Ureter (tissue), 1 donor: Measurements from ENCODE around the gene RBL1. TPM values are rescaled to one million over a fixed set of nuclear protein-coding genes. Genes with fewer than 3 reads are reported as not detected.
"Not testable (repeated sequence)": the region's sequence is repeated elsewhere in the genome, so short reads cannot be mapped to it uniquely, and the experiment has no call there.

Experiments used
- DNase-seq: peaks from one replicate; pipeline ENCODE4 v3.0.0-alpha.2; 2020; ENCODE audit warnings: low spot score
- total RNA-seq: library from RNA; stranded (reverse); gene quantifications from one replicate; pipeline ENCODE4 v1.2.4, GENCODE V29; 2023
- donor health status: DM: yes; HTN: yes; CAD: no.

The RBL1 gene
- total RNA-seq, 1 donor from 2014 or later: 8.1 TPM

- no peak for DNase-seq
Measured at GRCh38 chr20:36997121-36997520, 98.7 kb downstream of the RBL1 start.

DNA sequence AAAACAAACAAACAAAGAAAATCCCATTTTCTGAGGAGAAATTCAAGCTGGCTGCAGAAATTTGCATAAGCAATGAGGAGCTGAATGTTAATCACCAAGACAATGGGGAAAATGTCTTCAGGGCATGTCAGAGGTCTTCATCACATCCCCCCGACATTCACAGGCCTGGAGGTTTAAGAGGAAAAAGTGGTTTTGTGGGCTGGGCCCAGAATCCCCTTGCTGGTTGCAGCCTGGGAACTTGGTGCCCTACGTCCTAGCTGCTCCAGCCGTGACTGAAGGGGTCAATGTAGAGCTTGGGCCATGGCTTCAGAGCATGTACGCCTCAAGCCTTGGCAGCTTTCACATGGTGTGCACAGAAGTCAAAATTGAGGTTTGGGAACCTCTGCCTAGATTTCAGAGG is 101.6 kb downstream of the RBL1 start:
- not testable (repeated sequence) for DNase-seq

- DNase-seq: no peak
Measured at GRCh38 chr20:36992802-36993334, 102.9 kb downstream of the RBL1 start.

DNA sequence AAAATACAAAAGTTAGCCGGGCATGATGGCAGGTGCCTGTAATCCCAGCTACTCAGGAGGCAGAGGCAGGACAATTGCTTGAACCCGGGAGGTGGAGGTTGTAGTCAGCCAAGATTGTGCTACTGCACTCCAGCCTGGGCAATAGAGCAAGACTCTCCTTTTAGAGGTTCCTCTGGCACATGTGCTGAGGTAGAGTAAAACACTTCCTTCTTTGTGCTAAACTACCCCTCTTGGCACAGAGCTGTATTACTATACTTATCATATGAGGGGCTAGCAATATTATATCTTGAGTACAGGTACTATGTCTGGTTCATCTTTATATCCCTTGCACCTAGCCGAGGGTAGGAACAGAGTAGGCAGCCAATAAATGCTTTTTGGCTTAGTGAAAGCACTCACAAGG is 104.1 kb downstream of the RBL1 start:
- DNase-seq: no peak

GRCh38 chr20:36989797-36990196 is 106.0 kb downstream of the RBL1 start:
- no peak for DNase-seq

DNA sequence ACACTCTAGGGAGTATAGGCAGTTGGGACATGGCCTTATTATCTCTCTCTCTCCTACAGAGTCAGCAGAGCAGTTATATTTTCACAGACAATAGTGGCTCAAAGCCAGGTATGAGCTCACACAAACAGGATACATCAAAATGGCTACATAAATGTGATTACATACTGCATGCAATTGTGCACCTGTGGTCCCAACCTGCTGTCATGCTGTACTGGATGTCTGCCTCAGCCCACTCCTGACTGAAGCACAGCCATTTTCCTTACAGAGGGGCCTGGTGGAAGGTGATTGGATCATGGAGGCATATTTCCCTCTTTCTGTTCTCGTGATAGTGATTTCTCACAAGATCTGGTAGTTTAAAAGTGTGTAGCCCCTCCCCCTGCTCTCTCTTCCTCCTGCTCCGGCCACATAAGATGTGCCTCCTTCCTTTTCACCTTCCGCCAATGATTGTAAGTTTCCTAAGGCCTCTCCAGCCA is 107.3 kb downstream of the RBL1 start:
- no peak for DNase-seq

- no peak for DNase-seq
Measured at GRCh38 chr20:36984257-36984638, 111.5 kb downstream of the RBL1 start.

DNA sequence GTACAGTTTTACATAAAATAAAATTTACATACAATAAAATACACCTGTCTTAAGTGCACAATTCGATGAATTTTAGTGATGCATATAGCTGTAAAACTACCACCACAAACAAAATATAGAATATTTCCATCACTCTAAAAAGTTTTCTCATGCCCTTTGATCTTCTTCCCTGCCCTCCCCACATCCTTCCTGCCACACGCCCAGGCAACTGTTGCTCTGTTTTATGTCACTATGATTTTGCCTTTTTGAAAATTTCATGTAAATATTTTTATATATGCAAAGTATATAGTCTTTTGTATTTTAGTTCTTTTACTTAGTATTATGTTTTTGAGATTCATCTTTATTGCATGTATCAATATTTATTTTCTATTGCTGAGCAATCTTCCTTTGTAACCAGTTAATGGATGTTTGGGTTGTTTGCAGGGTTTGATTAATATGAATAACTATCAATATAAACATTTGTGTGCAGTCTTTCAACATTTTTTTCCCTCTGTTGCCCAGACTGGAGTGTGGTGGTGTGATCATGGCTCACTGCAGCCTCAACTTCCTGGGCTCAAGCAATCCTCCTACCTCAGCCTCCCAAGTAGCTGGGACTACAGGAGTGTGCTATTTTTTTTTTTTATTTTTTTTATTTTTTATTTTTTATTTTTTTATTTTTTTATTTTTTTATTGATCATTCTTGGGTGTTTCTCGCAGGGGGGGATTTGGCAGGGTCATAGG is 120.5 kb downstream of the RBL1 start:
- no peak for DNase-seq

DNA sequence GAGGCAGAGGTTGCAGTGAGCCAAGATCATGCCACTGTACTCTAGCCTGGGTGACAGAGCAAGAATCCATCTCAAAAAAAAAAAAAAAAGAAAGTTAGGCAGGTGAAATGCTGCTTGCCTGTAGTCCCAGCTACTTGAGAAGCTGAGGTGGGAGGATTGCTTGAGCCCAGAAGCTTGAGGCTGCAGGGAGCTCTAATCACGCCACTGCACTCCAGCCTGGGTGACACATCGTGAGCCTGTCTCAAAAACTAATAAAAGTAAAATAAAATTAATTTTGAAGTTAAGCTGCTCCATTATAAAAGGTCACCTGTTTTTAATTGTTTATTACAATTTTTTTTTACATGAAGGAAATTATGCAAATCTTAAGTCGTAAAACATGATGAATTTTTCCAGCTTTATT is 121.1 kb downstream of the RBL1 start:
- DNase-seq: no peak

GRCh38 chr20:36971103-36971502 is 124.7 kb downstream of the RBL1 start:
- DNase-seq: no peak

DNA sequence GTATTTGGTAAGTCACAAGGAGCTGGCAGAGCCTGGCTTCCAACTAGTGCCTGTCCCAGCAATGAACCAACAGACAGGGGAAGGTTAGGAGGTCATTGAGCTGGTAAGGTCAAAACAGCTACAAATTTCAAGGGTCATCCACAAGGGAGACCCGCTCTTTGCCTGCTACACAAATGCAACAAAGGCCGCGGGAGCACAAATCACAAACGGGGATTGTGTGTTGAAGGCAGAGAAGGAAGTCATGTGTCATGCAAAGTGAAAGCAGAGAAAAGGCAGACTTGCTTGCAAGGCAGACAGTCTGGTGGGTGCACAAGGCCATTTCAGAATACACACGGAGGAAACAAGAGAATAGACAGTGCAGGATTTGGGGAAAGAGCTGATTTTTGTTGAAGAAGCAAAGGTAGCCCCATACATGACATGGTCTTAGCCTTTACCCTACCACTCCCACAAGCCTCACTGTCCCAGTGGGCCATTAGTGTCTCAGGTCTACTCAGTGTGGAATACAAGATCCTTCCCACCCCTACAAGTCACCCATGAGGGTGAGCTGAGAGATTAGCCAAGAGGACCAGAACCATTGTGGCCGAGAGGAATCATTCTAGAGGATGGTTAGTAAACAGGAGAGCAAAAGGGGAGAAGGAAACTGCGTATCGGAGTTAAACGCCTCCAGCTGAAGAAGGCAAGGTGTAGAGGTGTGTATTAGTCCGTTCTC is 126.2 kb downstream of the RBL1 start:
- DNase-seq: no peak

DNA sequence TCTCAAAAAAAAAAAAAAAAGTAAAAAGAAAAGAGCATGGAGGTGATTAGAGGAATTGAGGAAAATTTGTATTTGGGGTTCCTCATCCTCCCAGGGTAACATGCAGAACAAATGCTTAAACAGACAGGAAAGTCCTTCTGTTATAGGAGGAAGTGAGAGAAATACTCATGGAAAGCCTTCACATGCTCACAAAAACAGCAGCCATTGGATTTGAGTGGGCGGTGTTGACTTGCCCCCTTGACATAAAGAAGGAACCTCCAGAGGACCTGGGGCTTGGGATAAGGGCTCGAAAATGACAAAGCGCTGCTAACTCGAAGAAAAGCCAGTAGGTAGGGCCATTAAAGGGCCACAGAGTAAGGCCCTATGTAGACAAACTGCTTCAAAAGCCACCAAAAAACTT is 126.7 kb downstream of the RBL1 start:
- no peak for DNase-seq

GRCh38 chr20:36967636-36968035 is 128.2 kb downstream of the RBL1 start:
- no peak for DNase-seq

DNA sequence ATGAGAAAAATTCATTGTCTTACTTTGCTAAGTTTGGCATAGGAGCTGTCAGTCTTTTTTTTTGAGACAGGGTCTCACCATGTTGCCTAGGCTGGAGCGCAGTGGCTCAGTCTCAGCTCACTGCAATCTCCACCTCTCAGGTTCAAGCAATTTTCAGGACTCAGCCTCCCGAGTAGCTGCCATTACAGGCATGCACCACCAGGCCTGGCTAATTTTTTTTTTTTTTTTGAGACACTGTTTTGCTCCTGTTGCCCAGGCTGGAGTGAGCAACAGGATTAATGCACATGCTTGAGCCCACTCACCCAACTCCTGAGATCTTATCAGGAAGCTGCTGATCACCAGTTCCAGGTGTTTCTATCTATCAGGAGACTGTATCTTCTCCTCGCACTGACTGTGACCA is 128.8 kb downstream of the RBL1 start:
- not testable (repeated sequence) for DNase-seq

DNA sequence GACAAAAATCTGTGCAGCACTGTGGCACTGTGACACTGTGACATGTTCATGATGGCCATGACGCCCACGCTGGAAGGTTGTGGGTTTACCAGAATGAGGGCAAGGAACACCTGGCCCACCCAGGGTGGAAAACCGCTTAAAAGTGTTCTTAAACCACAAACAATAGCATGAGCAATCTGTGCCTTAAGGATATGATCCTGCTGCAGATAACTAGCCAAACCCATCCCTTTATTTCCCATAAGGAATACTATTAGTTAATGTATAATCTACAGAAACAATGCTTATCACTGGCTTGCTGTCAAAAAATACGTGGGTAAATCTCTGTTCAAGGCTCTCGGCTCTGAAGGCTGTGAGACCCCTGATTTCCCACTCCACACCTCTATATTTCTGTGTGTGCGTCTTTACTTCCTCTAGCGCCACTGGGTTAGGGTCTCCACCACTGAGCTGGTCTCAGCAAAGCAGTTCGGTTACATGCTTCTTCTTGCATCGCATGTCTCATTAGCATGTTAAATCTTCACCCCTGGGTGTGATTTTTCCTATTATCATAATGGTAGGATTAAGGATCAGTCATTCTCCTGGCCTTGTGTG is 133.3 kb downstream of the RBL1 start:
- not testable (repeated sequence) for DNase-seq

GRCh38 chr20:36959242-36959641 is 136.6 kb downstream of the RBL1 start:
- DNase-seq: no peak

DNA sequence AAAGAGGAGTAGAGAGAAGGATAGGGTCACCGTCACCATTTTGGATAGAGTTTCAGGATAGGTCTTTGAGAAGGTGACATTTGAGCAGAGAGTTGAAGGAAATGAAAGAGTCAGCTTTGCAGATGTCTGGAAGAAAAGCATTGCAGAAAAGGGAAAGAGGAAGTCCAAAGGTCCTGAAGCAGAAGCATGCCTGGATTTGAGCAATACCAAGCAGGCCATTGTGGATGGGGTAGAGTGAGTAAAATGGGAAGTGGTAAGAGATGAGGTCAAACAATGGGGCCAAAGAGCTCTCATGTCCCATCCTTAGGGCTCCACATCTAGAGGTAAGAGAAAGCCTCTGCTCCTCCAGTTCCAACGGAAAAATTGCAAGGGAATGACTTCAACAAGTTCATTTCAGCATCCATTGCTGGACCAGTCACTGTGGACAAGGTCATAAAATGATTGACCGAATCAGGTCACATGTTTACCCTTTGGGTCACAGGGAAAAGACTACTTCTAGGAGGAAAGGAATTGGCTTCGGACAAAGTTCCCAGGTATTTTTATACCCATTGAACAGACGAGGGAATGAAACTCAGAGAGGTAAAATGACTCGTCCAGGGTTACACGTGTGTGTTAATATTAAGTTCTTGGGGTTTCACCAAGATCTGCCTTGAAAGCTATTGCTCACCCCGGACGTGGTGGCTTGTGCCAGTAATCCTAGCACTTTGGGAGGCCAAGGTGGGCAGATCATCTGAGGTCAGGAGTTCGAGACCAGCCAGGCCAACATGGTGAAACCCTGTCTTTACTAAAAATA is 137.7 kb downstream of the RBL1 start:
- no peak for DNase-seq

DNA sequence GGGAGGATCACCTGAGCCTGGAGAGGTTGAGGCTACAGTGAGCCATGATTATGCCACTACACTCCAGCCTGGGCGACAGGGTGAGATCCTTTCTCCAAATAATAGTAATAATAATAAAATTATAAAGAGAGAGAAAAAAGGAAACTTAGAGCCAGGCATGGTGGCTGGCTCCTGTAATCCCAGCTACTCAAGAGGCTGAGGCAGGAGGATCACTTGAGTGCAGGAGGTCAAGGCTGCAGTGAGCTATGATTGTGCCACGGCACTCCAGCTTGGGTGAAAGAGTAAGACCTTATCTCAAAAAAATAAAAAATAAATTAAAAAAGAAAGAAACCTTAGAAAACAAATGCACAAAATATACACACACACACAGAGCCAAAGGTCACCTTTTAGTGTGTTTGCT is 139.1 kb downstream of the RBL1 start:
- DNase-seq: no peak

DNA sequence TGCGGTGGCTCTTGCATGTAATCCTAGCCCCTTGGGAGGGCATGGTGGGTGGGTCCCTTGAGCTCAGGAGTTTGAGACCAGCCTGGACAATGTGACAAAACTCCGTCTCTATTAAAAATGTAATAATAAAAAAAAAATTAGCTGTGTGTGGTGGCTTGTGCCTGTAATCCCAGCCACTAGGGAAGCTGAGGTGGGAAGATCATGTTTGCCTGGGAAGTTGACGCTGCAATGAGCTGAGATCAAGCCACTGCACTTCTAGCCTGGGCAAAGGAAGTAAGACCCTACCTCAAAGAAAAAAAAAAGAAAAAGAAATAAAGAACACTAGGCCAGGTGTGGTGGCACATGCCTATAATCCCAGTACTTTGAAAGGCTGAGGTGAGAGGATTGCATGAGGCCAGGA is 139.8 kb downstream of the RBL1 start:
- DNase-seq: no peak

DNA sequence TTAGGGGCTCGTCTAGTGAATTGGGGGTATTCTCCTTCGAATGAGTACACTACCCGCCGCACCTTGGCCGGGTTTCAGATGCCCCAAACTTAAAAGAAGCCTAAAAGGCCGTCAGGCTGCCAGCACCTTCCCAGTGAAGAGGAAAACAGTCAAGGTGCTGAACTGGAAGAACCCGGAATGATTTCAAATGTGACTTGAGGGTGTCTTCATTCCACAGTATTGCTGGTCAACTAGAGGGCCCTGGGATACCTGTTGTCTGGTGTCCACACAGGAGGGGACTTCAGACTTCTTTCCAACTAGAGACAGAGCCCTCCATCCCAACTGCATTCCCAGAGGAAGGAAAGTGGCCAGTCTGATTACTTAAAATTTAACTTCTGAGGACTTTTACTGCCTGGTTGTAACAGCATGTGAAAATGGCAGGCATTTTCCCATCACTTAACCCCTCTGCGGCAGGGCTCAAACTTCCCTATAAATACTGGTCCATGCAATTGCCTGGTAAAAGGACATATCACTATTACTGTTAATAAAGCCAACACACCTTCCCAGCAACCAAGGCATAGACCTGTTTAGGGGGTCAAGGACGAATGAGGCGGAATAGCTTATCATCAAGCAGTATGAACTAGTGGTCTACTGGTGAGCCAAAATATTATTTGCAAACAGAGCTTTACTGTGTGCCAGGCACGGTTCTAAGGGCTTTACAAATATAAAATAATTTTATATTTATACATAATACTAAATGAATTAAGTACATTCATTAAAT is 143.6 kb downstream of the RBL1 start:
- no peak for DNase-seq
